Measurements from ENCODE around the gene CCDC14. TPM values are rescaled to one million over a fixed set of nuclear protein-coding genes. Genes with fewer than 3 reads are reported as not detected.

CCDC14 gene
- total and polyA plus RNA-seq, 4 donors: 3.7 to 32.5 (median 14.7) TPM

DNA sequence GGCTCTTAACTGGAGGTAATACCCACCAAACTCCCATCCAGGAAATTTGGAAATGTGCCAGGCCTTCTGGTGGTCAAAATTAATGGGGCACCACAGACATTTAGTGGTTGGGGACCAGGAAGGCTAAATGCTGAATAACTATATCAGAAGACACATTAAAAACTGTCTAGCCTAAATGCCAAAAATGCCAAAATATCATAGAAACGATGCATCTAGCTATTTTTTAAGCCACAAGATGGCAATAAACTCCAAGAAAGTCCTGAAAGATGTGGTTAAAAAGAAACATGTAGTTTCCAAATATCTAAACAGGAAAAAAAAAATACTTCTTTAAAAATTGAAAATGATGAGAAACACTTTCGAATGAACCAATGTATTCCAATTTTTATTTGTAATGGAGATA is 19.9 kb downstream of the CCDC14 start:
- Histone ChIP-seq H3K27ac (ENCODE audit: low read depth in 1 of 2, low read length in 2 of 2) (no peak overlapping the region), H3K4me1 (ENCODE audit: control insufficient read depth in 4 of 4, insufficient read depth in 4 of 4, low read length in 3 of 4) (peaks cover 0 to 21% (median 14%) of the 10 kb centered on the region in 4 donors), H3K27me3 (ENCODE audit: control insufficient read depth in 4 of 4, insufficient read depth in 4 of 4, low read length in 3 of 4) (no peaks in the 10 kb centered on the region), H3K4me3 (ENCODE audit: low read depth in 1 of 3, low read length in 3 of 3) (no peak overlapping the region), H3K9me3 (ENCODE audit: control insufficient read depth in 4 of 4, low read length in 3 of 4) (no peaks in the 10 kb centered on the region), H3K9ac (ENCODE audit: low read depth in 1 of 2, low read length in 2 of 2) (no peak overlapping the region), H3K36me3 (ENCODE audit: control insufficient read depth in 4 of 4, insufficient read depth in 3 of 4, low read depth in 1 of 4, low read length in 3 of 4) (peaks cover 0 to 12% (median 7%) of the 10 kb centered on the region in 4 donors)
- no peak for DNase-seq (ENCODE audit: low spot score)
- WGBS: 40% methylated on average over 2 of the region's 2 CpGs
- TF ChIP-seq RAD21 (IDR thresholded peaks at IDR 0.05) (peak; percentile 41 to 58), EGR1 (IDR thresholded peaks at IDR 0.05; ENCODE audit: low read depth in 2 of 2) (no peak)

DNA sequence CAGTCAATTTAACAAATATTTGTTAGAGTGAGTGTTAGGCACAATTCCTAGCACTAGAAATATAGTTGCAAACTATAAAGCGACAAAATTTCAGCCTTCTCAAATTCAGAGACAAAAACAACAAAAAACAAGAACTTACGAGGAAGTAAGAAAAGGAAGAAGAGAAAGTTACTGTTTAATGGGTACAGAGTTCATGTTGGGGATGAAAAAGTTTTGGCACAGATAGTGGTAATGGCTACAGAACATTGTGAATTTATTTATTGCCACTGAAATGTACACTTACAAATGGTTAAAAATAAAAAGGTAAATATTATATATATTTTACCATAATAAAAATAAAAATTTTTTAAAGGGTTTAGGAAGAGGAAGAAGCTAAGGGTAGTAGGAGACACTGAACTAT is 21.3 kb downstream of the CCDC14 start:
- peaks cover 0 to 20% (median 14%) of the 10 kb centered on the region in 4 donors for H3K4me1 ChIP-seq (ENCODE audit: control insufficient read depth in 4 of 4, insufficient read depth in 4 of 4, low read length in 3 of 4)
- DNase-seq (ENCODE audit: low spot score): no peak
- 33% methylated on average over 2 of the region's 2 CpGs for WGBS
- H3K27me3 ChIP-seq (ENCODE audit: control insufficient read depth in 4 of 4, insufficient read depth in 4 of 4, low read length in 3 of 4): no peaks in the 10 kb centered on the region
- H3K4me3 ChIP-seq (ENCODE audit: low read depth in 1 of 3, low read length in 3 of 3): no peak overlapping the region
- H3K9me3 ChIP-seq (ENCODE audit: control insufficient read depth in 4 of 4, low read length in 3 of 4): no peaks in the 10 kb centered on the region
- H3K36me3 ChIP-seq (ENCODE audit: control insufficient read depth in 4 of 4, insufficient read depth in 3 of 4, low read depth in 1 of 4, low read length in 3 of 4): peaks cover 0 to 12% (median 7%) of the 10 kb centered on the region in 4 donors
- no peak overlapping the region for H3K27ac ChIP-seq (ENCODE audit: low read depth in 1 of 2, low read length in 2 of 2)
- TF ChIP-seq HNF4G (IDR thresholded peaks at IDR 0.05) (no peak), HNF4A (conservative IDR thresholded peaks at IDR 0.05) (peak; percentile 49), YY1 (IDR thresholded peaks at IDR 0.05) (peak; percentile 52)
- no peak overlapping the region for H3K9ac ChIP-seq (ENCODE audit: low read depth in 1 of 2, low read length in 2 of 2)

DNA sequence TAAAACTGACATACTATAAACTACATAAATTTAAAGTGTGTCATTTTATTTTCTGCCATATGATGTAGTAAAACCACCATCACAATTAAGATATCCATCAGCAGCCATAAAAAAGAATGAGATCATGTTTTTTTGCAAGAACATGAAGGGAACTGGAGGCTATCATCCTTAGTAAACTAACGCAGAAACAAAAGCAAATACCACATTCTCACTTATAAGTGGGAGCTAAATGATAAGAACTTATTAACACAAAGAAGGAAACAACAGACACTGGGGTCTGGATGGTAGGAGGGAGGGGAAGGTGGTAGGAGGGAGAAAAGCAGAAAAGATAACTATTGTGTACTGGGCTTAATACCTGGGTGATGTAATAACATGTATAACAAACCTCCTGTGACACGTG is 24.6 kb downstream of the CCDC14 start:
- TF ChIP-seq, protein P1, sequence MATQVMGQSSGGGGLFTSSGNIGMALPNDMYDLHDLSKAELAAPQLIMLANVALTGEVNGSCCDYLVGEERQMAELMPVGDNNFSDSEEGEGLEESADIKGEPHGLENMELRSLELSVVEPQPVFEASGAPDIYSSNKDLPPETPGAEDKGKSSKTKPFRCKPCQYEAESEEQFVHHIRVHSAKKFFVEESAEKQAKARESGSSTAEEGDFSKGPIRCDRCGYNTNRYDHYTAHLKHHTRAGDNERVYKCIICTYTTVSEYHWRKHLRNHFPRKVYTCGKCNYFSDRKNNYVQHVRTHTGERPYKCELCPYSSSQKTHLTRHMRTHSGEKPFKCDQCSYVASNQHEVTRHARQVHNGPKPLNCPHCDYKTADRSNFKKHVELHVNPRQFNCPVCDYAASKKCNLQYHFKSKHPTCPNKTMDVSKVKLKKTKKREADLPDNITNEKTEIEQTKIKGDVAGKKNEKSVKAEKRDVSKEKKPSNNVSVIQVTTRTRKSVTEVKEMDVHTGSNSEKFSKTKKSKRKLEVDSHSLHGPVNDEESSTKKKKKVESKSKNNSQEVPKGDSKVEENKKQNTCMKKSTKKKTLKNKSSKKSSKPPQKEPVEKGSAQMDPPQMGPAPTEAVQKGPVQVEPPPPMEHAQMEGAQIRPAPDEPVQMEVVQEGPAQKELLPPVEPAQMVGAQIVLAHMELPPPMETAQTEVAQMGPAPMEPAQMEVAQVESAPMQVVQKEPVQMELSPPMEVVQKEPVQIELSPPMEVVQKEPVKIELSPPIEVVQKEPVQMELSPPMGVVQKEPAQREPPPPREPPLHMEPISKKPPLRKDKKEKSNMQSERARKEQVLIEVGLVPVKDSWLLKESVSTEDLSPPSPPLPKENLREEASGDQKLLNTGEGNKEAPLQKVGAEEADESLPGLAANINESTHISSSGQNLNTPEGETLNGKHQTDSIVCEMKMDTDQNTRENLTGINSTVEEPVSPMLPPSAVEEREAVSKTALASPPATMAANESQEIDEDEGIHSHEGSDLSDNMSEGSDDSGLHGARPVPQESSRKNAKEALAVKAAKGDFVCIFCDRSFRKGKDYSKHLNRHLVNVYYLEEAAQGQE (IDR thresholded peaks at IDR 0.05): no peak
- TF ChIP-seq RAD21 (IDR thresholded peaks at IDR 0.05): no peak
- no peak for TF ChIP-seq ZBTB33 (IDR thresholded peaks at IDR 0.05)
- no peak for TF ChIP-seq EGR1 (IDR thresholded peaks at IDR 0.05; ENCODE audit: low read depth in 2 of 2)
- no peak for TF ChIP-seq GABPA (IDR thresholded peaks at IDR 0.05 in 1 of 2, conservative IDR thresholded peaks at IDR 0.05 in 1 of 2)
- no peak for TF ChIP-seq FOXA2 (IDR thresholded peaks at IDR 0.05)
- no peak for TF ChIP-seq YY1 (IDR thresholded peaks at IDR 0.05)
- TF ChIP-seq, protein P2, sequence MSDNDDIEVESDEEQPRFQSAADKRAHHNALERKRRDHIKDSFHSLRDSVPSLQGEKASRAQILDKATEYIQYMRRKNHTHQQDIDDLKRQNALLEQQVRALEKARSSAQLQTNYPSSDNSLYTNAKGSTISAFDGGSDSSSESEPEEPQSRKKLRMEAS (IDR thresholded peaks at IDR 0.05): no peak
- no peak for TF ChIP-seq TAF1 (conservative IDR thresholded peaks at IDR 0.05)
- TF ChIP-seq FOXA1 (IDR thresholded peaks at IDR 0.05): no peak
- TF ChIP-seq SP1 (IDR thresholded peaks at IDR 0.05): no peak
- TF ChIP-seq ATF3 (IDR thresholded peaks at IDR 0.05): no peak
- no peak for TF ChIP-seq HNF4G (IDR thresholded peaks at IDR 0.05)
- TF ChIP-seq JUND (IDR thresholded peaks at IDR 0.05): no peak
- TF ChIP-seq CTCF (IDR thresholded peaks at IDR 0.05; ENCODE audit: low read depth, low read length, missing input control): no peak
- no peak overlapping the region for H3K4me3 ChIP-seq (ENCODE audit: low read depth in 1 of 3, low read length in 3 of 3)
- H3K27ac ChIP-seq (ENCODE audit: low read depth in 1 of 2, low read length in 2 of 2): no peak overlapping the region
- H3K36me3 ChIP-seq (ENCODE audit: control insufficient read depth in 4 of 4, insufficient read depth in 3 of 4, low read depth in 1 of 4, low read length in 3 of 4): peaks cover 0 to 6% (median under 1%) of the 10 kb centered on the region in 4 donors
- H3K4me1 ChIP-seq (ENCODE audit: control insufficient read depth in 4 of 4, insufficient read depth in 4 of 4, low read length in 3 of 4): peaks cover 0 to 23% (median 13%) of the 10 kb centered on the region in 4 donors
- DNase-seq (ENCODE audit: low spot score): no peak
- H3K27me3 ChIP-seq (ENCODE audit: control insufficient read depth in 4 of 4, insufficient read depth in 4 of 4, low read length in 3 of 4): no peaks in the 10 kb centered on the region
- no peak overlapping the region for H3K9ac ChIP-seq (ENCODE audit: low read depth in 1 of 2, low read length in 2 of 2)
- H3K9me3 ChIP-seq (ENCODE audit: control insufficient read depth in 4 of 4, low read length in 3 of 4): no peaks in the 10 kb centered on the region
- WGBS: 93% methylated on average over 2 of the region's 2 CpGs
